Naive thymus-derived CD4-positive, alpha-beta T cell (primary cell): ENCODE data around the gene ARL13B. TPM values are rescaled to one million over a fixed set of nuclear protein-coding genes. Genes with fewer than 3 reads are reported as not detected.
A peak's percentile ranks its signal among the peaks of the same experiment; 100 is the strongest.
"Not testable (repeated sequence)": the region's sequence is repeated elsewhere in the genome, so short reads cannot be mapped to it uniquely, and the experiment has no call there.

Experiments
- ATAC-seq: fragments of 150-1000 bp; cut with Tn5 transposase; 2 replicates; pipeline ENCODE4 v1.10.0; 2021; ENCODE audit warnings: mild to moderate bottlenecking, moderate library complexity
- CTCF ChIA-PET: fragments of 350-600 bp; sonication (Branson Sonifier 250); formaldehyde crosslinking; loops from one replicate; lab custom pipeline; 2021; ENCODE audit warnings: antibody characterized with exemption; lab: Charles Lee
- POLR2A ChIA-PET: fragments of 350-600 bp; sonication (Branson Sonifier 250); formaldehyde crosslinking; loops from one replicate; lab custom pipeline; 2021; ENCODE audit warnings: antibody characterized with exemption, inconsistent platforms; lab: Charles Lee
- DNase-seq, 9 donors: peaks; one replicate each; pipeline versions ENCODE4 v3.0.0 to v3.0.0-alpha.2; 2020 to 2022; ENCODE audit warnings: mixed read lengths in 1 of 9
- H3K27ac ChIP-seq: one replicate; pipeline ENCODE4 v1.7.0; 2013; ENCODE audit warnings: mild to moderate bottlenecking, low read depth, low read length, moderate library complexity
- H3K27me3 ChIP-seq, 2 donors: one replicate each; pipeline ENCODE4 v1.7.0; 2013; ENCODE audit warnings: low read length in 2 of 2, mild to moderate bottlenecking in 2 of 2, moderate library complexity in 2 of 2; ENCODE audit not compliant: control insufficient read depth in 2 of 2, insufficient read depth in 2 of 2
- H3K36me3 ChIP-seq, 3 experiments: 1 replicate in 2 of 3; 2 replicates in 1 of 3; pipeline ENCODE4 v1.7.0; 2013; ENCODE audit warnings: low read length in 3 of 3, mild to moderate bottlenecking in 3 of 3, moderate library complexity in 1 of 3; ENCODE audit not compliant: insufficient read depth in 3 of 3, control insufficient read depth in 2 of 3
- H3K4me1 ChIP-seq, 2 donors: one replicate each; pipeline ENCODE4 v1.7.0; 2013; ENCODE audit warnings: low read length in 2 of 2, mild to moderate bottlenecking in 2 of 2, moderate library complexity in 1 of 2; ENCODE audit not compliant: control insufficient read depth in 2 of 2, insufficient read depth in 2 of 2
- H3K4me3 ChIP-seq: 2 replicates; pipeline ENCODE4 v1.7.0; 2013; ENCODE audit warnings: mild to moderate bottlenecking, low read length
- H3K9me3 ChIP-seq, 3 experiments: 1 replicate in 2 of 3; 2 replicates in 1 of 3; pipeline ENCODE4 v1.7.0; 2013; ENCODE audit warnings: low read length in 3 of 3; ENCODE audit not compliant: control insufficient read depth in 2 of 3
- H3K27ac Mint-ChIP-seq, 9 donors: one replicate each; pipeline ENCODE4 v1.8.0; 2020 to 2022; ENCODE audit warnings: mixed read lengths in 9 of 9, mild to moderate bottlenecking in 8 of 9, moderate library complexity in 5 of 9, inconsistent platforms in 2 of 9
- H3K27me3 Mint-ChIP-seq, 5 donors: one replicate each; pipeline ENCODE4 v1.8.0; 2021 to 2022; ENCODE audit warnings: mixed read lengths in 5 of 5, mild to moderate bottlenecking in 1 of 5
- H3K36me3 Mint-ChIP-seq, 5 donors: one replicate each; pipeline ENCODE4 v1.8.0; 2020 to 2022; ENCODE audit warnings: mixed read lengths in 5 of 5, mild to moderate bottlenecking in 3 of 5, inconsistent platforms in 1 of 5
- H3K4me1 Mint-ChIP-seq, 7 donors: one replicate each; pipeline ENCODE4 v1.8.0; 2020 to 2022; ENCODE audit warnings: mixed read lengths in 7 of 7, mild to moderate bottlenecking in 3 of 7, inconsistent platforms in 1 of 7
- H3K4me3 Mint-ChIP-seq, 10 donors: one replicate each; pipeline ENCODE4 v1.8.0; 2020 to 2022; ENCODE audit warnings: mild to moderate bottlenecking in 10 of 10, mixed read lengths in 10 of 10, moderate library complexity in 6 of 10, inconsistent platforms in 2 of 10
- H3K9me3 Mint-ChIP-seq, 11 donors: one replicate each; pipeline ENCODE4 v1.8.0; 2020 to 2022; ENCODE audit warnings: mixed read lengths in 11 of 11, mild to moderate bottlenecking in 4 of 11, inconsistent platforms in 1 of 11, moderate library complexity in 1 of 11
- intact Hi-C, 2 donors: fragments of 100-400 bp; cut with micrococcal nuclease; formaldehyde crosslinking; loops; one replicate each; pipeline ENCODE4 v1.15.1; 2023
- polyA plus RNA-seq, 2 donors: library from polyadenylated mRNA; unstranded; fragments of 300-500 nt; fragmentation: Illumina TruSeq; gene quantifications; one replicate each; pipeline ENCODE4 v1.2.3, GENCODE V29; 2021
- total RNA-seq, 6 experiments: library from RNA in 5 of 6; stranded (reverse) in 5 of 6; gene quantifications; 1 replicate in 5 of 6; 2 replicates in 1 of 6; pipeline ENCODE4 v1.2.3 and lab custom pipeline; 2021 to 2026

Gene ARL13B
- total and polyA plus RNA-seq, 7 experiments from 2014 or later: 4.4 to 10.2 (median 7.0) TPM

GRCh38 chr3:94043285-94043684 is 63.3 kb downstream of the ARL13B start:
- no peak overlapping the region for H3K4me3 ChIP-seq

GRCh38 chr3:94044100-94044936 is 64.4 kb downstream of the ARL13B start:
- H3K27me3 Mint-ChIP-seq, H3K27ac ChIP-seq, H3K36me3 ChIP-seq, H3K4me1 Mint-ChIP-seq, H3K4me3 Mint-ChIP-seq, ATAC-seq, intact Hi-C loops, H3K4me3 ChIP-seq, POLR2A ChIA-PET, H3K4me1 ChIP-seq, H3K9me3 Mint-ChIP-seq, DNase-seq, CTCF ChIA-PET, H3K9me3 ChIP-seq, H3K27me3 ChIP-seq: not testable (repeated sequence)
- Mint-ChIP-seq H3K36me3 (peaks cover 0 to 23% (median 13%) of the 10 kb centered on the region in 5 donors), H3K27ac (peak overlapping the region in 1 of 9 donors; percentile 55)

More at GRCh38 chr3:94043285-94043684, 63.3 kb downstream of the ARL13B start:
- Mint-ChIP-seq H3K9me3 (no peaks in the 10 kb centered on the region), H3K4me3 (peak overlapping the region in 1 of 10 donors; percentile 17), H3K36me3 (peaks cover 0 to 23% (median 13%) of the 10 kb centered on the region in 5 donors), H3K27me3 (no peaks in the 10 kb centered on the region), H3K4me1 (no peaks in the 10 kb centered on the region), H3K27ac (peak overlapping the region in 3 of 9 donors; percentile 29 to 83 (median 55))
- Histone ChIP-seq H3K27me3 (no peaks in the 10 kb centered on the region), H3K9me3 (no peaks in the 10 kb centered on the region), H3K4me1 (no peaks in the 10 kb centered on the region), H3K36me3 (peaks cover 0 to 7% (median 0%) of the 10 kb centered on the region in 3 experiments), H3K27ac (no peak overlapping the region)
- intact Hi-C loops: no loop called here
- ChIA-PET POLR2A (no interaction called here), CTCF (no interaction called here)
- ATAC-seq: no peak
- no peak for DNase-seq

- Histone ChIP-seq H3K9me3 (no peaks in the 10 kb centered on the region), H3K27ac (no peak overlapping the region), H3K4me1 (no peaks in the 10 kb centered on the region), H3K27me3 (no peaks in the 10 kb centered on the region), H3K36me3 (peaks cover 0 to 7% (median 0%) of the 10 kb centered on the region in 3 experiments), H3K4me3 (no peak overlapping the region)
- DNase-seq: no peak
- H3K9me3 Mint-ChIP-seq: no peaks in the 10 kb centered on the region
- no peak overlapping the region for H3K27ac Mint-ChIP-seq
- H3K36me3 Mint-ChIP-seq: peaks cover 0 to 23% (median 13%) of the 10 kb centered on the region in 5 donors
- no peak for ATAC-seq
- intact Hi-C loops: no loop called here
- POLR2A ChIA-PET: no interaction called here
- no peak overlapping the region for H3K4me3 Mint-ChIP-seq
- no peaks in the 10 kb centered on the region for H3K4me1 Mint-ChIP-seq
- CTCF ChIA-PET: no interaction called here
- no peaks in the 10 kb centered on the region for H3K27me3 Mint-ChIP-seq
Observed at GRCh38 chr3:94046533-94046932, 66.6 kb downstream of the ARL13B start.

GRCh38 chr3:94049267-94049666 is 69.3 kb downstream of the ARL13B start:
- Mint-ChIP-seq H3K9me3 (no peaks in the 10 kb centered on the region), H3K4me3 (no peak overlapping the region), H3K27ac (no peak overlapping the region), H3K27me3 (no peaks in the 10 kb centered on the region), H3K4me1 (no peaks in the 10 kb centered on the region), H3K36me3 (peaks cover 0 to 16% (median 9%) of the 10 kb centered on the region in 5 donors)
- Histone ChIP-seq H3K27ac (no peak overlapping the region), H3K4me1 (no peaks in the 10 kb centered on the region), H3K36me3 (peaks cover 0 to 4% (median 0%) of the 10 kb centered on the region in 3 experiments), H3K9me3 (no peaks in the 10 kb centered on the region), H3K27me3 (no peaks in the 10 kb centered on the region), H3K4me3 (no peak overlapping the region)
- no peak for ATAC-seq
- ChIA-PET CTCF (interaction anchor here (0.6 kb wide), 1 partner anchor 45 kb away, joined by 4 read pairs; no protein-coding TSS in a partner anchor), POLR2A (interaction anchor here (1.3 kb wide), 1 partner anchor 13 kb away, joined by 4 read pairs; the partner anchor contains the start of genes DHFR2 and NSUN3)
- intact Hi-C loops: no loop called here
- no peak for DNase-seq

- H3K27me3 Mint-ChIP-seq: no peaks in the 10 kb centered on the region
- Histone ChIP-seq H3K4me3 (no peak overlapping the region), H3K27me3 (no peaks in the 10 kb centered on the region), H3K36me3 (no peaks in the 10 kb centered on the region), H3K27ac (no peak overlapping the region), H3K9me3 (no peaks in the 10 kb centered on the region), H3K4me1 (no peaks in the 10 kb centered on the region)
- ChIA-PET CTCF (no interaction called here), POLR2A (interaction anchor here (1.3 kb wide), 1 partner anchor 12 kb away, joined by 4 read pairs; the partner anchor contains the start of genes DHFR2 and NSUN3)
- H3K36me3 Mint-ChIP-seq: peaks cover 0 to 7% (median 4%) of the 10 kb centered on the region in 5 donors
- H3K4me1 Mint-ChIP-seq: no peaks in the 10 kb centered on the region
- ATAC-seq: no peak
- intact Hi-C loops: no loop called here
- no peak for DNase-seq
- H3K9me3 Mint-ChIP-seq: no peaks in the 10 kb centered on the region
- no peak overlapping the region for H3K27ac Mint-ChIP-seq
- H3K4me3 Mint-ChIP-seq: no peak overlapping the region
Observed at GRCh38 chr3:94050546-94050945, 70.6 kb downstream of the ARL13B start.

- Mint-ChIP-seq H3K27ac (peak overlapping the region in 2 of 9 donors; percentile 13 to 19), H3K4me1 (peaks cover 24 to 68% (median 49%) of the 10 kb centered on the region in 7 donors), H3K36me3 (peaks cover 3 to 32% (median 18%) of the 10 kb centered on the region in 5 donors), H3K27me3 (no peaks in the 10 kb centered on the region), H3K4me3 (peak overlapping the region in 1 of 10 donors; percentile 53), H3K9me3 (no peaks in the 10 kb centered on the region)
- no peak for DNase-seq
- Histone ChIP-seq H3K36me3 (peaks cover 0 to 11% (median 0%) of the 10 kb centered on the region in 3 experiments), H3K27ac (no peak overlapping the region), H3K27me3 (no peaks in the 10 kb centered on the region), H3K4me1 (peaks cover 18 to 20% of the 10 kb centered on the region in 2 donors), H3K9me3 (no peaks in the 10 kb centered on the region), H3K4me3 (no peak overlapping the region)
- intact Hi-C loops: loop anchor here in 1 of 2 donors (10.0 kb wide), 1 partner anchor 216 kb away; no protein-coding TSS in a partner anchor
- ChIA-PET CTCF (no interaction called here), POLR2A (interaction anchor here (0.8 kb wide), 1 partner anchor 82 kb away, joined by 3 read pairs; the partner anchor contains the start of gene ARL13B)
- no peak for ATAC-seq
Observed at GRCh38 chr3:94061297-94061696, 81.3 kb downstream of the ARL13B start.
